NCI-H1105 (cell line): ENCODE data around the gene FMO1.
"Not testable (repeated sequence)": the region's sequence is repeated elsewhere in the genome, so short reads cannot be mapped to it uniquely, and the experiment has no call there.

Experiments
- DNase-seq: peaks from one replicate; lab custom pipeline; 2025; lab: John Stamatoyannopoulos, UW

The FMO1 gene, protein sequence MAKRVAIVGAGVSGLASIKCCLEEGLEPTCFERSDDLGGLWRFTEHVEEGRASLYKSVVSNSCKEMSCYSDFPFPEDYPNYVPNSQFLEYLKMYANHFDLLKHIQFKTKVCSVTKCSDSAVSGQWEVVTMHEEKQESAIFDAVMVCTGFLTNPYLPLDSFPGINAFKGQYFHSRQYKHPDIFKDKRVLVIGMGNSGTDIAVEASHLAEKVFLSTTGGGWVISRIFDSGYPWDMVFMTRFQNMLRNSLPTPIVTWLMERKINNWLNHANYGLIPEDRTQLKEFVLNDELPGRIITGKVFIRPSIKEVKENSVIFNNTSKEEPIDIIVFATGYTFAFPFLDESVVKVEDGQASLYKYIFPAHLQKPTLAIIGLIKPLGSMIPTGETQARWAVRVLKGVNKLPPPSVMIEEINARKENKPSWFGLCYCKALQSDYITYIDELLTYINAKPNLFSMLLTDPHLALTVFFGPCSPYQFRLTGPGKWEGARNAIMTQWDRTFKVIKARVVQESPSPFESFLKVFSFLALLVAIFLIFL

DNA sequence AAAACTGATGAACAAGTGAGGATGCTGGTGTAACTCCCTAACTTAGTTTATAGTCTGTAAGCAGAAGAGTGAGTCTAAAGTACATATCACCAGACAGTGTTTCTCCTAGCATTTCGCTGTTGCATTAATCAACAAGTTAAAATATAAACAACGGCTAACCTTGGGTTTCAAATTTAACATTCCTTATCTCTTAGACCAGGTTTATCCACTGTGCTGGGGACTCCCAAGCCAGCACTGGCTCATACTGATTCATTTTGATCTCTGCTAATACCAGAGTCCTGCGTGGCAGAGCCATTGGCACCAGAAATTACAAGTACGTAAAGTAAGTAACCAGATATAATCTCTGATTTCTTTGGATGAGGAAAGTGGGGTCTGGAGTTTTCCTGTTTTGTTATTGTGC is at the start of gene FMO1:
TSS of gene FMO1 (plus strand) at position 193 of the 400 bp plus-strand sequence. CDS start 9,594 bp downstream, outside the sequence.
- no peak for DNase-seq

DNA sequence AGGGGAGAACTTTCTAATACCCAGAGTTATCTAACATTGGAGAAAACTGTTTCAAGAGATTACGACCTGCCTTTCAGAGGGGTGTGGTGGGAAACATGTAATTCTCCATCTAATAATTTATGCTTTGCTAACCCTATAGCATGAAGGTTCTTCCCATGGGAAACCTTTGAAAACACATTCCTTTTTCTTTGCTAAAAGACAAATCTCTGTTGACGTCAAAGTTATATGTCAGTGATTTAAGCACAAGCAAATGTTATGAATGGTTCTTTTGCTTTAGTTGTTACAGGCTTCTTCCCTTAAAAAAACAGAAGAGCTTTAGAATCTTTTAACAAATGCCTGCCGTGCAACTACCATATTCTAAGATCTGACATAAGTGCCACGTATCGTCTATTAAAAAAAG is 44.0 kb upstream of the FMO1 start:
- DNase-seq, result no peak

DNA sequence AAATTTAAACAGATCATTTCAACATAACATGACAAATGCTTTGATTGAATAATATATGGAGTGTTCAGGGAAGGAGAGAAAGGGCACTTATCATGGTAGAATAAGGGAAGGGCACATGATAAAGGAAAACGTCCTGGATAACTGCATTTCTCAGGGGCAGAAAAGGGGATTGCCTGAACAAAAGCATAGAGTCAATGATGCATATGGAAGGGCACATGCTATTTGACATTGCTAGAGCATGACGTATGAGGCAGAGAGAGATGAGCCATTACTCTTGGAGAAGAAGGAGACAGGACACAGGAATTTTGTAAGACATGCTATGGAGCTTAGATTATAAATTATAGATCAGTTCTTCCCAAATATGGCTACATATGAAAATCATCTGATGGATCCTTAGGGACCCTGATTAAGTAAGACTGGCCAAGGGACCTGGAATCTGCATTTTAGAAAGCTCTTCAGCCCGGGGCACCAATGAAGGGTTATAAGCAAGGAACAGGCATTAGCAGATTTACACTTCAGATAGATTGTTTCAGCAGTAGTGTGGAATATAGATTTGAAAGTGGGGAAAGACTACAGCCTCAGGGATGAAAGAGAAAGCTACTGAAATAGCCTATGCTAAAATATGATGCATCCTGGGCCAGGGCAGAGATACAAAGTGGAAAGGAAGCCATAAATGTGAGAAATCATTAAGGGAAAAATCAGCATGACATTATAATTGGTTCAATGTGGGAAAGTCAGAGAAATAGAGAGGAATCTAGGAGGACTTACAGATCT is 41.9 kb upstream of the FMO1 start:
- no peak for DNase-seq

DNA sequence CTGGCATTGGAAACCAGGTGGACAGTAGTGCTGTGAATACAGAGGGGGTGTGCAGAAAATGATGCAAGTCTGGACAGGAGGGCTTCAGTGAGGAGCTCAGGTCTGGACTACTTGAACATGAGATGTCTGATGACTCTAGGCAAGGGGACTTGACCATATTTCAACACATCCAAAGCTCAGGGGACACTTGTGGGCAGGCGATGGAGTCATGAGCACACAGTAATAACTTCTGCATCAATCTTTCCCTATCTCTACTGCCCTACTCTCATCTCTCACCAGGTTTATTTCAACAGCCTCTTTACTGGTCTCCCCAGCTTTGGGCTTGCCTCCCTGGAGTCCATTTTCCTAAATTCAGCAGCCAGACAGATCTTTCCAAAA is 41.3 kb upstream of the FMO1 start:
- no peak for DNase-seq

DNA sequence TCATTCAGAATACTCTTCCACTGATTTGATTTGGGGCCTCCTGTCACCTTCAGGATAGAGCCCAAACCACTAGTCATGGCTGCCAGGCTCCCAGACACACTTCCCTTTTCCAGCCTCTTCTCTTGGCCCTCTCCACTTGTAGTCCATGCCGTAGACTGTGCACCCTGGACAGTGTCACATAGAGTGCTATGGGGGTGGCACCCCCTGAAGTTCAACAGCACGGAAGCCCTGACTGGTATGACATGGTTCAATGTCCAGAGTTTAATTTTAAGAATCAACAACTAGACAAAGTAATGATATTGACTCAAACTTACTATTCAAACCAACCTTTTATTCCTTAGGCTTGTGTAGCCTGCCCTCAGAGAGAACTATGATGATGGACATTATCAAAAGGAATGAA is 40.9 kb upstream of the FMO1 start:
- no peak for DNase-seq

DNA sequence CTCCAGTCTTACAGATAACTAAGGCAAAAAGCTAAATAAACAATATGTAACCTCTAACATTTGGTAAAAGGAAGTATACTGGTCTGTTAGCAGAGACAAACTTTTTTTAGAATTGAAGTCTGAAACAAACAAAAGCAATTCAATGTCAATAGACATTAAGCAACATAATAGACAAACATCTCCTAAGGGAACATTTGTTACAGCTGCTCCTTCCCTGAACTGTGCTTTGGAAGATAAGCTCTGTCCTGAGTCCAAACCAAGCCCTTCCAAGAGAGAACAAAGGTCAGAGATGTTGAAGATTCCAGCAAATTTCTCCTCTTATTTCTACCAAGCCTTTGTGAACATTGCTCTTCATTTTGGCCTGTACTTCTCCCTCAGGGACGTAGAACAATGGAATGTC is 37.9 kb upstream of the FMO1 start:
- DNase-seq, result no peak

DNA sequence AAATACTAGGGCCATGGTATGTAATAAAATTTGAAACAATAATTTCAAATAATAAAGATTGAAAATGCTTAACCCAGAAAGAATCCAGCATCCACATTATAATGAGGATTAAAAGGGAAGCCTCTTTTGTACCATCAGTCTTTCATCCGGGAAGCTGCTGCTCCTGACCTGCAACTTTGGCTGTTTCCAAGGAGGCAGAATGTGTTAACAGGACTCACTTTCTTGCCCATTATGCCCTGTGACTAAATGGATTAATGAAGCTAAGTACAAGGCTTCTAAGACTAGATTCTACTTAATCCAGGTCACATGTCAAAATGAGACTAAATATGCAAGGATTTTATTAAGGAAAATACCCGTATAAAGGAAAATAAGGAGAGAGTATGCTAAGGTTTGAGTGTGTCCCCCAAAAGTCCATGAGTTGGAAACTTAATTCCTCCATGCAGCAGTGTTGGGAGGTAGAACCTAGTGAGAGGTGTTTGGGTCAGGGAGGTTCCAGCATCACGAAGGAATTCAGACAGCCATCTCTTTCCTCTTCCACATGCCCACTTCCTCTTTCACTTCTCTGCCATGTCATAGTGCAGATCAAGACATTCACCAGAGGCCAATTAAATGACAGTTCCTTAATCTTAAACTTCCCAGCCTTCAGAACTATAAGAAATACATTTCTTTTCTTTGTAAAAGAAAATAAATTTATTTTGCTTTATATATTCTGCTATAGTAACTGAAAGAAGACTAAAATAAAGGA is 35.5 kb upstream of the FMO1 start:
- no peak for DNase-seq

DNA sequence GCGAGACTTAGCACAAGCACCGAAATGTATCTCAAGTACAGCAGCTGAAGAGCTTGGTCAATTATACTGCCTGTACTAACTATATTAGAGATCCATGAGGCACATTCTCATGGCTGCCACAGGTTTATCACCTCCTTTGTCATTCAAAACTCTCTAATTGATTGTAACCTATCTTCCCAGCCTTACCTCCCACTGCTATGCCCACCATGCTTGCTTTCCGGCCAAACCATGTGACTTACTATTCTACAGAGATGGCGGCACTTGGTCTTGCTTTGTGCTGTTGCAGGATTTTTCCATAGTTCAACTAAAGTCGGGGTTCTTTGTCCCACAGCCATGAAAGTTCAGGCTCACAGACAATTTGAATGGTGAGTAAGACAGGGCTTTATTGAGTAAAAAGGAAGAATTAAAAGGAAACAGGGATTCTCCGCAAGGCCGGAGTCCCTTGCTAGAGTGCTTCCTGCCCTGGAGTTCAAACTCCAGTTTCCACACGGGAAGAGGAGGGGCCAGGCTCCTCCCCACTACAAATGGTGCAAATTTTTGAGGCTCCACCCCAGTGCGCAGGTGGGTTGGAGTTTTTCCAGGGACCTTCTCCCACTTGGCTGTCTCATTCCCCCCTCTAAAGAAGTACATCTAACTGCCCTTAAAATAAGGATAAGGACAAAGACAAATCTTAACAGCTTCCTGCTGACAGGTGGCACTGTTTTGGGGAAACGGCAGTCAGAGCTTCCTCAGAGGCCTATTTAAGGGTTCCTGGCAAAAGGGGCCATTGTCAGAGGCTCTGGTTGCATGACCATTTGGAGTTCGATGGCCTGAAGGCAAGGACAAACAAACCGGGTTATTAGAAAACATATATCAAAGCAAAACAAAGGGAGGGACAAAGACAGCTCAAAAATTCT is 34.5 kb upstream of the FMO1 start:
- DNase-seq, result no peak

DNA sequence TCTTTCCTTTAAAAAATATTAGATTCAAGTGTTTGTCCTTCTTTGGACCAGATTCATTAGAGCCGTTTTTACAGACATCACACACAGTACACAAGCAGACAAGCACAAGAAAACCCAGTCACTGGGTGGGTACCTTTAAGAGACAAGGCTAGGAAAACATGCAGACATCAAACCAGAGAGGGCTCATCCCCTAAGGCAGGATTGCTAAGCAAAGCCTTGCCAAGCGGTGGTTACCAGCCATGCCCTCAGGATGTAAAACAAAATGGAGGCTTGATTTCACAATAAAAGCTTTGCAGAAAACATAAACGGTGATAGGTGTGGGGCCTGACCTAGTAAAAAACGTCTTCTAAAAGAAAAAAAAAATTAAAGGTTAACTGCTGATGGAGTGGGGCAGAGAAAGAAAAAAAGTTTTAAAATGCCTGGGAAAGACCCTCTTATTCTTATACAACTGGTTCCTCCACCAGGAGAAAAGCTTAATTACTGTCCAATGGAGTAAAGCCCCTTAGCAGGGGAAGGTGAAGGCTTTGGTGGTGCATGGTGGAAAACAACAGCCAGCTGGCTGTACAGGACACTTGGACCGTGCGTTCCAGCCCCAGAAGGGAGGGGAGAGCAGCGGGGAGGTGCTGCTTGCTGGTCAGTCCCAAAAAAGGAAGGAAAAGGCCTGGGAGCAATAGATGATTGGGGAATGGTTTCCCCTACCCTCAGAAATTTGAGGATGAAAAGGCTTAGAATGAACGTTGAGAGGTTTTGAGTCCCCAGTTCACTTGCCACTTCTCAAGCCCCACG is 30.4 kb upstream of the FMO1 start:
- no peak for DNase-seq

DNA sequence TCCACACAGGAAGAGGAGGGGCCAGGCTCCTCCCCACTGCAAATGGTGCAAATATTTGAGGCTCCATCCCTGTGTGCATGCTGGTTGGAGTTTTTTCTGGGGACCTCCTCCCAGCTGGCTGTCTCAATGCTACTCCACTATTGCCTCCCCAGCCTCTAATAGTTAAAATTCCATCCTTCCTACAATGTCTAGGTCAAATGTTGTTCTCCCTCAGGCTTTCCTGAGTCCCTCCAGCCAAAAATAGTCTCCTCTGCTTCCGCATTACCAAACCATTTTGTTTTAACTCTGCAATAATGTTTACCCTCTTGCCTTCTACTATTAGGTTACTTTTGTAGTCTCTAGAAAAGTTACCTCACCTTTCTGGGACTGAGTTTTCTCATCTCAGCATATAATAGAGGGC is 29.6 kb upstream of the FMO1 start:
- DNase-seq, result no peak

DNA sequence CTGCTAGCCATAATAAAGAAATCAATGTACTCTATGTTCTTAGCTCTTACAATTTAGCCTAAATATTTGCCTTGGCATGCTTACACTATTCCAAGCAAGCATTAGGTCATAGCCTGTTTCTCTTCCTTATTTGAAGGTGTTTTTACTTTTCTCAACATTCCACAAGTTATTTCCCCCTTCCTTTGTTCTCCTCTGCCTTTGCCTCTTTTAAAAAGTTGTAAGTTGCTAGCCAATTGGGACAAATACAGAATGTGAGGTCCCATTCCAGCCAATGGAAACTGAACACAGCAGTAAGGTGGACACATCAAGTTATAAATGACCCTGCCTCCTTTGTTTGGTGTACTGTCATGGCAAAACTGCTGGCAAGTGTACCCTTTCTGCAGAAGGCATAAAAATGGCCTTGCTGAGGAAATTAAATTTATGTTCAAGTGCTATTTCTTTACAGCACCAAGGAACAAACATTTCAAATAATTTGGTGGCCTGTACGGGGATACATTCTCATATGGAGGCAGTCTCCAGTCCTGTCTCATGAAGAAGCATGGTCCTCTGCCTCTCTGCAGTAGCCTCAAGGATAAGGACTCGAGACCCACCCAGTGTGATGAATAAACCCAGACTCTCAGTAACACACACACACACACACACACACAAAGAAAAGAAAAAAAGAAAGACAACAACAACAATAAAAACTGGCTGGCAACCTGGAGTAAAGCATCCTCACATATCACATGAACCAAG is 28.8 kb upstream of the FMO1 start:
- no peak for DNase-seq

DNA sequence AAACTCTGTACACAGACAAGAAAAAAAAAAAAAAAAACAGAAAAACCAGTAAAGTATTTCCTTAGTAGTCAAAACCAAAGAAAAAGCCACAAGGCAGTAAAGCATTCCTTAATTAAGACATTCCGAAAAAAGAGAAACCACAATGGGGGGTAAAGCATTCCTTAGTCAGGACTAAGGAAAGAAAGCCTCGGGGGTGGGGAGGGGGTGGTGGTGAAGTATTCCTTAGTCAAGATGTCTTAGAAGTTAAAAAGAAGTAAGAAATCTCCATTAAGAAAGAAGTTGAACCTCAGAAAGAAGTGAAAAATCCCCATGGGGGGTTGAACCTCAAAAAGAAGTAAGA is 28.2 kb upstream of the FMO1 start:
- no peak for DNase-seq

DNA sequence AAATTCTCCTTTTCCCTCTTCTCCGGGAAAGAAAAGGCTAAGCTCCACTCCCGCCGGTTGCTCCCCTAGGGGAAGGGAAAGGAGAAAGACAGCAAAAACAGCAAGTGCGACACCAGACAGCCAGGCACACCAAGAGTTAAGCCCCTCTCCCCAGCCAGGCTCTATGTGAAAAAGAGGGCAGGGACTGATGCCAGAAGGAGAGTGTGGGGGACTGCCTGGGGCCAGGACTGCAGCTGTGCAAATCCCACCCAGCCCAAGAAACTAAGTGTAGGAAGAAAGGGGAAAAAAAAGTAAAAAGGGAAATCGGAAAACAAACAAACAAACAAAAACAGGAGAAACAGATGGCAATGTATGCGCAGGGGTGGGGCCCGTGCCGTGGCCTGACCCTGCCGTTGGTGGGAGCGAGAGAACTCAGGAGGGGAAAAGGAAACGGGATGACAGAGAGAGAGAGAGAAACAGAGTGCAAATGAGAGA is 27.7 kb upstream of the FMO1 start:
- DNase-seq, result no peak

DNA sequence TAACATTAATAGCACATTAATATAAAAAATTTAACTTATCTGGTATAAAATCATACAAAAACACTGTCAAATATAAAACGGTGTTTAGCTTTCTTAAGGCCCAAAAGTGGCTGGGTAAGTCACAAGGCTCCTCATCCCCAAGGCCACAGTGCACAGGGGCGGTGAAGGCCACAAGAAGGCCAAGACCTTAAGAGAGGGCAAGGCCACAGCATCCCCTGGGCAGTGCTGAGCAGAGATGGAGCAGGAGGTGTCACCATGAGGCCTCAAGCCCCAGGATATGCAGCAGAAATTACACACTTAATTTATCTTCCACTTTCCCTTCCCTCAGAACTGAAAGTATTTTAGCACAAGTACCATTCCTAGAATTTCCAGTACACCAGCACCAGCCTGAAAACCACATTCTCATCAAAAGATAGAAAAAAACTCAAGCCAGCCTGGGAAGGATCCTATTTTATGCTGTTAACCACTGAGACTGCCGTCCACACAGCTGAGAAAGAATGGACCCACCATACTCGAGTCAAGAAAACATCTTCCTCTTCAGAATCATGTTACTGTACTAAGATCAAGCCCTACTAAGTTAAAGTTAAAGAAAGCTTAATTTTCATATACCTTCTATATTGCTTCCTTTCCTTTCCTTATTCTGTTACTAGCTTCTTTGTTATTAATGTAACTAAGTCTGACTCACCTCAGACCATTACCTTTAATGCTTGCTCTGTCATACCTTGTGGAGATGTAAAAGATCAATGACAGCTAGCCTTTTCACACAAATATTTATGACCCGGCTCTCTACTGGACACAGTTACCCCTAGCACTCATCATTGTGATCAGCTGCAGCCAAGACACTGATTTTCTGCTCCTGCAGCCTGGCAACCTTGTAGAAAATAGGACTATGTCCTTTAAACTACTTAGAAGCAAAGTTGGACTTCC is 26.4 kb upstream of the FMO1 start:
- DNase-seq, result no peak

DNA sequence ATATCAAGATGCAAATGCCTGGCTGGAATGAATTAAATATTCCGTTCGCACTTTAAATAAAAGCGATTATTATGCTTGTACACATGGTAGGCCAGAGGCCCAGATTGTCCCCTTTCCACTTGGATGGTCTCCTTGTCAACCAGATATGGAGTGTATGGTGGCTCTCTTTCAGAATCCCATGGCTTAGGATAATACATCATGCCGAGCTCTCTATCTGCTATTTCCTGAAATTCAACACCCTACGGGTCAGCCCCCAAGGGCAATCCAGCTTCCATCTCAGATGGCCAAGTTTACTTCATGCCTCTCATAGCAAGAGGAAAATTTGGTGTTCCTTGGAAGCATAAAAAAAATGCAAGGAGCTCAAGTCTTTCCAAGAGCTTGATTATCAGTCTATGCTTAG is 25.4 kb upstream of the FMO1 start:
- DNase-seq, result no peak

DNA sequence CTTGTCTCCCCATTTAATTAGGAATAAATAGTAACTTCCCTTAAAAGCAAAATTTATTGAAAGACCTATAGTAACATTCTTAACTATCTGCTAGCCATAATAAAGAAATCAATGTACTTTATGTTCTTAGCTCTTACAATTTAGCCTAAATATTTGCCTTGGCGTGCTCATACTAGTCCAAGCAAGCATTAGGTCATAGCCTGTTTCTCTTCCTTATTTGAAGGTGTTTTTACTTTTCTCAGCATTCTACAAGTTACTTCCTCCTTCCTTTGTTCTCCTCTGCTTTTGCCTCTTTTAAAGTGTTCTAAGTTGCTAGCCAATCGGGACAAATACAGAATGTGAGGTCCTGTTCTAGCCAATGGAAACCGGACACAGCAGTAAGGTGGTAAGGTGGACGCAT is 24.0 kb upstream of the FMO1 start:
- not testable (repeated sequence) for DNase-seq

DNA sequence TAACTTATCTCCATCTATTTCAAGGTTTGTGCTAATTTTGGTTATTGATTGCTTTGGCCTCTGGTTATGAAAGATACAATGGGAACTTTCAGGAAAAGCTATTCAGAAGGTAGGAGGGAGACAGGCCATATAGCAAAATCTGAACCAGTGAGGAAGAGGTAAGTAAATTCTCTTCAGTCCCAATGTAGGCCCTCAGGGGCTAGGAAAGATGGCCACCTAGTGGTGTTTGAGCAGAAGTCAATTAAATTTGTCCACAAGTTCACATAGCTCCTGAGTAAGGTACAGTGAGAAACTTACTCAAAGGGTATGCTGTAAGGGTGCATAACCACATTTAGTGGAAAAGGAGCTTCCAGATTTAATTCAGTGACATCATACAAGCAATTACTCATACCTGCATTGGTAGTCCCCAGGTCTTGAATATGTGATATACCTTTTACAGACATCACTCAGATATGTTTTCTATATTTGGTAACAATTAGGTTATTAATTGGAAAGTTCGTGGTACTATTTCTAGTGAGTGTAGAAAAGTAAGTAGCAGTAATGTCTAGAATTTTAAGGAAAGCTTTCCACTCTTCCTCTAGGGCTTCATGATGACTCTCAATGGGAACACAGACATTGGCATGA is 21.4 kb upstream of the FMO1 start:
- DNase-seq, result peak; percentile 69

DNA sequence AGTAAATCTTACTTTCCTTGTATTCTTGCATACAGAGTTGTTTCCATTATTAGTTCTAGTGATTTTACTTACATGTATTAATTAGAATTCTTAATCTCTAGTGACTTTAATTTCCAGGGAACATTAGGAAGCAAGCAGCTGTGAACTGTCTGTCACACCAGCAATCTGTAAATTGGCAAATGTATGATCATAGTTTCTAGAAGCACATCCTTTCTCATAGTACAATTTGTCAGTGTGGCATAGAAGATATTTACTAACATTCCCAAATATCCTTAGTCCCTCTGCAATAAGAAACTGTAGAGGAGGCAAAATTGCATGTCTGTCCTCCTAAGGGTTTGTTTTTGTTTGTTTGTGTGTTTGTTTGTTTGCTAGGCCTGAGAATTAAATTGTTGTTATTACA is 17.0 kb upstream of the FMO1 start:
- no peak for DNase-seq
